Renal pelvis (tissue), 4 donors: ENCODE results near the gene CFAP77. TPM values are rescaled to one million over a fixed set of nuclear protein-coding genes. Genes with fewer than 3 reads are reported as not detected.

Experiments used
- DNase-seq: peaks from one replicate; pipeline ENCODE4 v3.0.0-alpha.2; 2013
- polyA plus RNA-seq, 3 donors: library from polyadenylated mRNA; unstranded; fragments of 120-200 nt; gene quantifications; one replicate each; pipeline ENCODE4 v1.2.1, GENCODE V29; 2013; ENCODE audit not compliant: insufficient read length in 3 of 3

Gene CFAP77
- polyA plus RNA-seq, 3 donors = 0.84 to 1.7 (median 1.3) TPM

GRCh38 chr9:132487351-132487791 is 77.4 kb downstream of the CFAP77 start:
- no peak for DNase-seq

- DNase-seq = no peak
These were observed 78.0 kb downstream of the CFAP77 start for GRCh38 chr9:132487980-132488535.

- no peak for DNase-seq
These were observed 78.6 kb downstream of the CFAP77 start for GRCh38 chr9:132488626-132489025.

GRCh38 chr9:132489536-132489935 is 79.5 kb downstream of the CFAP77 start:
- DNase-seq = no peak

DNA sequence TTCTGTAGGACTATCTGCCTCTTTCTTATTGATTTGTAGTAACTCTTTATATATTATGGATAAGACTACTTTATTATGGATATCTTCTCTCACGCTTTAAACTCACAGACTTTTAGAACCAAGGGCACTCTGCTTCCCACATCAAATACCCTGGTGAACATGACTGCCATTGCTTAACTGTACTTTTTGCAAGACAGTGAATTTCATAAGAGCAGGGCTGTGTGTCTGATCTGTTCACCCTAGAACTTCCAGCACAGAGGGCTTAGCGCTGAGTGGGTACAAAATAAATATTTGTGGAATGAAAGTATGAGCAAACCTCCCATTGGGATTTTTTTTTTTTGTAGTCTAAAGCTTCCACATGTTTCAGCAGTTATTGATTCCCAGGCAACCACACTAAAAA is 84.8 kb downstream of the CFAP77 start:
- DNase-seq = no peak

DNA sequence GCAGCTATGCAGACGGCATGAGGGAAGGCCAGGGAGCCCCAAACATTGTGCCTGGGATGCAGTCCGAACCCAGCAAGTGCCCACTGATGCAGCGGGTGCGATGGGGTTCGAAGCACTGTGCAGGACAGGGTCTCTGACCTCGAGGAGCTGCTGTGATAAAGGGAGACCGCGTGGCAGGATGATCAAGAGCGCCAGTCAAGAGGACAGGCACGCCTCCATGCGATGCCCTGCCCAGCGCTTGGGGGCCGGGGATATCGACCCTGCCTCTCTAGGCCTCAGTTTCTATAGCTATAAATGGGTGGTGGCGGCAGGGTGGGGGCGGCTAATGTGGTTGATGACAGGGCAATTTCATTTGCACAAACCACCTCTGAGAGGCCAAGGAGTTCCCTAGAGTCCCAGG is 87.7 kb downstream of the CFAP77 start:
- no peak for DNase-seq

DNA sequence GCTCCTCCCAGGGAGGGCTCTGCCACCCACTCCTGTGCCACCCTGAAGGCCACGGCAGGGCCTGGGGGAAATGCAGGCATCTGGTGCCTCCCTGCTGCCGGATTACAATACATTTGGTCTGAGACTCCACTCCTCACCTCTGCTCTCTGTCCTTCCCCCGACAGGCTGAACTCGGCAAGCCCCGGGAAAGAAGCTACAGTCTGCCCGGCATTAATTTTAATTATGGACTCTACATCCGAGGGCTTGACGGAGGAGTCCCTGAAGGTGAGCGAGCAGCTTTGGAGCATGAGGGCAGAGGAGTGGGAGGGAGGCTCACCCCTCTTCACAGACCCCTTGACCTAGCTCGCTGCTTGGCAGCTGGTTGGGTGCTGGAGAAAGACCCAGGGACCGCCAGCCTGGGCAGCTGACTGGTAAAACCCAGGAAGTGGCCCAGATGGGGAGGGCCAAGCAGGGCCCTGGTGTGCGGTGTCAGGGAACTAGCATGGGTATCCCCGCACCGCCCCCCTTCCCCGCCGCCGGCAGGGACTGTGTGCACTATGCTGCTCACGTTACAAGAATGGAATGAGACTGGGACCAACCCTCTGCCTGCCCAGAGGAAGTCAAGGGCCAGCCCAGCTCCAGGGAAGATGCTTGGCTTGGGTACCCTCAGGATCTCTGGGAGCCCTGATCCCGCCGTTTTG is 88.7 kb downstream of the CFAP77 start:
- peak; percentile 58 for DNase-seq

DNA sequence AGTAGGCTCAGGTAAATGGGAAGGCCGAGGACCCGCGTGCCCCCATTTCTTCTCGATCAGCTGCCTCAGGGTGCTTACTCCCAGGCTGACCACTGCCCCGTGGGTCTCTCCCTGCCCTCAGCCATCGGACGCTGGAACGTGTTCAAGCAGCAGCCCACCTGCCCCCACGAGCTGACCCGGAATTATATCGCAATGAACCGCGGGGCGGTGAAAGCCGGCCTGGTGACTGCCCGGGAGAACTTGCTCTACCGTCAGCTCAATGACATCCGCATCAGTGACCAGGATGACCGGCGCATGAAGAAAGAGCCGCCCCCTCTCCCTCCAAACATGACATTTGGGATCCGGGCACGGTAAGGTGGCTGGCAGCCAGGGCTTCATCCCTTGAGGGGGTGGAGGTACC is 89.2 kb downstream of the CFAP77 start:
- DNase-seq = no peak

- no peak for DNase-seq
These were observed 90.2 kb downstream of the CFAP77 start for GRCh38 chr9:132500193-132500592.

DNA sequence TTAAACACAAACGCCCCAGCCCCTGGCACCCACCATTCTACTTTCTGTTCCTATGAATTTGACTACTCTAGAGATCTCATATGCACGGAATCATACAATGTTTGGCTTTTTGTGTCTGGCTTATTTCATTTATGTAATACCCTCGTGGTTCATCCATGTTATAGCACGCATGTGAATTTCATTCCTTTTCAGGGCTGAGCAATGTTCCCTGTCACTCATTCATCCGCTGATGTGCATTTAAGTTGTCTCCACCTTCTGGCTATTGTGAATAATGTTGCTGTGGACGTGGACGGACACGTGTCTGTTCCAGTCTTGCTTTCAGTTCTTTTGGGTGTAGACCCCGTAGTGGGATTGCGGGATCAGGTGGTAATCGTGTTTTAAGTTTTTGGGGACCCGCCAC is 92.5 kb downstream of the CFAP77 start:
- DNase-seq = no peak

GRCh38 chr9:132503116-132503515 is 93.1 kb downstream of the CFAP77 start:
- DNase-seq = no peak

- no peak for DNase-seq
These were observed 94.5 kb downstream of the CFAP77 start for GRCh38 chr9:132504488-132504887.

DNA sequence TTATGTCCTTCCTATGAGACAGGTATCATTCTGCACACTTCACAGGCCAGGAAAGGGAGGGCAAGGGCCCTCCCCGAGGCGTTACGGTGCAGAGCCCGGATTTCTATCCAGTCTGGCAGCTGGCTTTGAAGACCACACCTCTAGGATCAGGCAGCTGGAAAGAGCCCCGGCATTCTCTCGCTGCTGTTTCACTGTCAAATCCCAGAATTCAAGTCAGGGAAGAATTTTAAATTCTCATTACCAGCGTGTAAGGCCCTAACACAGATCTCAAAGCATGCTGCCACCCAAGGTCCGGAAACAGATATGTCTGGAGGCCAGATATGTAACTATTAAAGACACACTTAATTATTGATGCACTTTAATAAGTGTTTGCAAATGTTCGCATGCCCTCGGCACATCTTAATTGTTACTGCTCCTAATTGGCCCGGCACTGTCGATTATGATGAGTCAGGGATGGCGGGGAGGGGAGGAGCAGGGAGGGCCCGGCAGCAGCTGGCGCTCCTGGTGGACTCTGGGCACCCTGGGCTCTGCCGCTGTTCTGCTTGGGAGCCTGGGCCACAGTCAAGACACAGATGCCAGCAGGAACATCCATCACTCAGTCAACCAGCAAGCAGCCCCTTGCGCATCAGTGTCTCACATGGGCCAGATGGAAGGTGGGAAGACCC is 96.1 kb downstream of the CFAP77 start:
- DNase-seq = no peak

DNA sequence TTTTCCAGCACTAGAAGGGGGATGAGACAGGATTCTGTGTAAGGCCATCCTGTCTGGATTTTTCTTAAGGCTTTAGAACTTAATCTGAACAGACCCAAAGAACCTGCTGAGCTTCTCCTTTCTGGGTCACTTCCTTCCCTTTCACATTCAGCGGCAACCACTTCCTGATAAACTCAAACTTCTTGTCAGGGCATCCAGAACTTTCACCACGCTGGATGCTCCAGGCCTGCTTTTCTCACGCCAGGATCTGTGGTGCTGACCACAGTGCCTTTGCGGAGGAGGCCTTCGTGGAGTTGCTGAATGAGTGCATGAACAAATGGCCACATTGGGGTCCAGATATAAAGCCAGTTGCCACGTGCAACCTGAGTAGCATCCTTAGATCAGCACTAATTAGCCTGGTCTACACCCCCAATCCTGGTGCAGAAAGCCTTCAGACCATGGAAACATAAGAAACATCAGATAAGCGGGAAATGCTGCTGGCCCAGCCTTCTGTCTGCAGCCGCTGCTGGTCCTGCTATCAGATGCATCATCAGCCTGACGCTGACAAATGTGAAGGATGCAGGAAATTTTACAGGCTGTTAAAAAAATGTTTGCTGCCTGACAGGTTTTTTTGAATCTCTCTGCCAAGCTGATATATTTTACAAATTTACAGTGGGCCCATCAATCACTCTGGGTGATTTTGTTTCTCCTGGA is 97.1 kb downstream of the CFAP77 start:
- no peak for DNase-seq

DNA sequence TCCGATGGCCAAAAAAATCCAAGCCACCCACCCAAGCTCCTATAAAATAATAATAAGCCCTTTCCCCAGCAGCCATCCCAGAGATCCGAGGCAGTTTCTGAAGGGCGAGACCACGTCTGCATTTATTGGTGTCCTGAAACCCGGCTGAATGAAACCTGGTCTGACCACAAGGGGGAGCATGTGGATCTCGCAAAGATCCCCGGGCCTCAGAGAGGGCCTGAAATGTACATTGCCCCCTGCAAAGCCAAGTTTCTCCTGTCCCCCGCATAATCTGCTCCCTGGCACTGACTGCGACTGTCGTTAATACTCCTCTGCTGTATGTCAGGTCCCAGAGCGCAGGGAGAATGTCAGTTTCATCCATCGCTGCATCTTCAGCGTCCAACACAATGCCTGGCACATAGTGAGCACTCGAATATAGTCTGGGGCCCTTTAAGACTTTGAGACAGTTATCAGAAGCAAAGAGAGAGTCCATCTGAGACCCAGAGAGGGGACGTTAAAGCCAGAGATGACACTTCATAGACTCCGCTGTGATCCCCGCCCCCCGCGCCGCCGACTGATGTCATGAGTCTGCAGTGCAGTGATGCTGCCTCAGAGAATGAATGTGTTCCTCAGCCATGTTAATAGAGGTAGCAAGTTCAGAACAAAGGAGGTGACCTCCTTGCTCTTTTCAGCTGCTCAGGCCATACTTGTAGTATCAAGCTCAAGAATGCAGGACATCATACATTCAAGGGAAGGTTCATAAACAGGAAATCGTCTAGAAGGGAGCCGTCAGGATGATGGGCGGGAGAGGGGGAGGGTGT is 97.9 kb downstream of the CFAP77 start:
- peak; percentile 75 for DNase-seq

DNA sequence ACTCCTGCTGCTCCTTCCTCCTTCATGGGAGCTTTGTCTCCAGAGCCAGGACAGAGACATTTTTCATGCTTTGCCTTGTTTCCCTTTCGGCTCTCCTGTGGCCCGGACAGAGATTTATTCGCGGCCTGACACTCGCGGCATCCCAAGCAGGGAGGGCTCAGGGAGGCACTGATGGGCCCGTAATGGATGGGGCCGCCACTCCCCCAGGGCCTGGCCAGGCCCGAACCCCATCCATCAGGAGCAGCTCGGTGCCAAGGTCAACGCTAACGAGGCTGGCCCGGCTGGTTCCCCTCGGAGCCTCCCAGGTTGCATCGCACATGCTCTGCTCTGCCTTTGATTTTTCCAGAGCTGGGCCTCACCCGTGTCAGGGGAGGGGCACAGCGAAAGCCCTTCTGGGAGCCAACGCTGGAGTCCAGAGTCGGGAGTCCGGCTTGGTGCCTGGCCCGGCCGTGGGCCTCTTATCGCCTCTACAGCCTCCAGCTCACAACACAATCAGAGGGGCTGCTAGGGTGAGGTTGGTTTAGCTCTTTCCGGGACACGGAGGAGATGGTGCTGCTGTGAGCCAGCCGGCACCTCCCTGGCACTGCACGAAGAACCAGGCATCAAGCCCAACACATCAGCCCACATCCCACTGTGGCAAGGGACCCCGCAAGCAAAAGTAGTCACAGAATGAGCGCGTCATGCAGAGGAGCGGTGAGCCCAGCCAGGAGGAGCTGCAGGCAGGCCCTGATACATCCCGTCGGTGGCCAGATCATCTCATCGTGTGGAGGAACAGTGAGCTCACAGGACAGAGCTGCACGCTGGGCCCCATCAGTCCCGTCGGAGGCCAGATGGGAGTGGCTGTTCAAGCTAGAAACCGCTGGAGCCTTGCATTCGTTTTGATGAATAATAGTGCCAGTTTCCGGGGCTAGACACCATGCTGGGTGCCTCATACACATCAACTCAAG is 100.2 kb downstream of the CFAP77 start:
- DNase-seq = no peak

GRCh38 chr9:132511191-132511999 is 101.4 kb downstream of the CFAP77 start:
- DNase-seq = no peak

DNA sequence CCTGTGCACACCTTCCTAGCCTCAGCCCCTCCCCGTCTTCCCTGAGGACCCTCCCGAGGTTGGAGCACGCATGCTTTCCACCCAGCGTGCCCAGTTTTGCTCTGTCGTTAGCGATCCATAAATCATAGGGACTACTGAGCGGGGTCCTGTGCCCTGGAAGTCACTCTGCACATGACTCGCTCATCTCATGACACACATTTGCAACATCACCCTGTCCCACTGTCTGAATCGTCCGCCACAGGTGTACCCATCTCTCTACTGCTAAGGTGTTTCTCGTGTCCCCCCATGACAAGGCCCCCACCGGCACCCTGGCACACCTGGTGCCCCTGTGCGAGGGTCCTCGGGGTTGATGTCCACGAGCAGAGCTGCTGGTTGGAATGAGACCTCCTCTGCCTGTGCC is 103.4 kb downstream of the CFAP77 start:
- no peak for DNase-seq

- no peak for DNase-seq
These were observed 104.2 kb downstream of the CFAP77 start for GRCh38 chr9:132514011-132514744.
